NCI-H82 (cell line): ENCODE data around the gene TNP2.
"Not testable (repeated sequence)": the region's sequence is repeated elsewhere in the genome, so short reads cannot be mapped to it uniquely, and the experiment has no call there.

Experiments
- DNase-seq: peaks from one replicate; lab custom pipeline; 2025; lab: John Stamatoyannopoulos, UW

The TNP2 gene

DNA sequence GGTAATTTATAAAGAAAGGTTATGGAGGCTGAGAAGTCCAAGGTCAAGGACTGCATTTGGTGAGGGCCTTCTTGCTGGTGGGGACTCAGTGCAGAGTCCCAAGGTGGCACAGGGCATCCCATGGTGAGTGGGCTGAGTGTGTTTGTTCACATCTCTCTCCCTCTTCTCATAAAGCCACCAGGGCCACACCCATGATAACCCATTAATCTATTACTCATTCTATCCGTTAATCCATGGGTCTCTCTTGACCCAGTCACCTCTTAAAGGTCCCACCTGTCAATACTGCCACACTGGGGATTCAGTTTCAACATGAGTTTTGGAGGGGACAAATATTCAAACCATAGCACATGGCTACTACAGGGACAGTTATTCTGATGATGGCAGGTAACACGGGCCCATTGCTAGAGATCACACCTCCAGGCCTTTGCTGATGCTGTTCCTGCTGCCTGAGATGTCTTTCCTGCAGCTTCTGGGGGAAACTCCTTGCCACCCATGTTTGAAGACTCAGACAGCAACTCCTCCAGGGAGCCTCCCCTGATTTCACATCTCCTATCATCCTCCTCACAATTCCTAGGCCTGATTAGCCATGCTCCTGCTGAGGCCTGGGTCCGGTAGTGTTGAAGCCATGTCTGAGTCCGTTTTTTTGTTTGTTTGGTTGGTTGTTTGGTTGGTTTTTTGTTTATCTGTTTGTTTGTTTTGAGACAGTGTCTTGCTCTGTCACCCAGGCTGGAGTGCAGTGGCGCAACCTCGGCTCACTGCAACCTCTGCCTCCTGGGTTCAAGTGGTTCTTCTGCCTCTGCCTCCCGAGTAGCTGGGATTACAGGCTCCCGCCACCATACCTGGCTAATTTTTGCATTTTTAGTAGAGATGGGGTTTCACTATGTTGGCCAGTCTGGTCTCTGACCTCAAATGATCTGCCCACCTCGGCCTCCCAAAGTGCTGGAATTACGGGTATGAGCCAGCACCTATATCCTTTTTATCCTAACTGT is 29.2 kb downstream of the TNP2 start:
- no peak for DNase-seq

DNA sequence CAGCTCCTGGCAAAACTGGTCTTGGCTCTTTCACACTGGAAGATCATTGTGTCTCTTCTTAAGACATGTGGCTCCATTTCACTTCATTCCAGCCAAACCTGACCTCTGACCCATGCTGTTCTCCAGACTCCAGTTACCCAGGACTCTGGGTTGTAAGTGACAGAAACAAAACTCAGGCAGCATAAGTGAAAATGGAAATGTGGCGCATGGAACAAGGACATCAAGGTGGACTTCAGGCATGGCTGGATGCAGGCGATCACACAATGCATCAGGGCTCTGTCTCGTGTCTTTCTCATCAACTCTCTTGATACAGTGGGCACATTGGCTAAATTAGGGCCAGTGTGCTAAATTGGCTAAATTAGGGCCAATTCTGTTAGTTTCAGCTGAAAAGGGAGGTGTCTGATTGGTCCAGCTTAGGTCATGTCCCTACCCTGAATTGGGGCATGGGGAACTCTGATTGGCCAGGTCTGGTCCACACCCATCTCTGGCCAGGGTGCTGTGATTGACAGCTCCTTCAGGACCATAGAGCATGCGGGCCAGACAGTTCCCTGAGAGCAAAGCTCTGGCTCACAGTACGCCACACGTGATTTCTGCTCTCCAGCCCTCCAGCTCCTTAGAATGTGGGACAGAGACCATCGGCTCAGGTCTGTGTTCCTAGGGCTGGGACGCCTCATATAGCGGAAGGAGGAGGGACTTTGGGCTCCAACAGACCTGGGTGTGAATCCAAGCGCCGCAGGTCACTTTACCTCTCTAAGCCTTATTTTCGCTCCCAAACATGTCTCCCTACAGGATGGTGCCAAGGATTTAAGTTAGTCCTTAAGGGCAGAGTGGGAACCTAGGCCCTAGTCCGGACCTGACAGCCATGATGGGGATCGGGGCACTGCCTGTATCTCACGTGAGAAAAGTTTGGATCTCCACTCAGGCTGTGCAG is 30.6 kb downstream of the TNP2 start:
- no peak for DNase-seq

DNA sequence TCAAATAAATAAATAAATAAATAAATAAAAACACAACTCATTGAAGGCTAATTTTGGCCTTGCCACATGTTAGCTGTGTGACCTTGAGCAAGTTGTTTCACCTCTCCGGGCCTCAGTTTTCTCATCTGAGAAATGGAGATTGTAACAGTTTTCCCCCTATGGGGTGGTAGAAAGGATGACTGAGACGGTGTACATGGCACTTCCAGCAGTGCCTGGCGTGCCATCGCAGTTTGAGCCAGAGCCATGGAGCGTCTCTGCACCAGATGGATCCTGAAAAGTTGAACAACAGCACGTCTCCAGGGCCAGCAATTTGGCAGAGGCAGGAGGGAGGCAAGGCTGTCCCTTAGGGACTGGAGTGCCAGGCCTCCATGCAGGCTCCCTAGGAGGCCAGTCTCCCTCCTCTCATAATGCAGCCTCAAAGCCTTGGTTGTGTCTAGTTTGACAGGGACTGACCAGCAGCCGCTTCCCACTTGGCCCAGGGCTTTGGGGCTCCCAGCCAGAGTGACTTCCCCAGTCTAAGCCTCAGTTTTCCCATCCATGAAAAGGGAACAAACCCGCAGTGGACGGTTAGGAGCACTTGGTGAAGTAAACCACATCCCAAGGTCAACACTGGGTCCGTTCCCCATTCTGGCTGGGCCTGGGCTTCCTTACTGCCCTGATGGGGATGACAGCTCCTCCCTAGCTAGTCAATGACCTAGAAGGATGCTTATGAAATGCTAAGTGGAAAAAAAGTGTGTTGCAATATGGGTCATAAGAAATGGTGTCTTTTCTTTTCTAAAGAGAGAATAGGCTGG is 32.5 kb downstream of the TNP2 start:
- DNase-seq, result no peak

DNA sequence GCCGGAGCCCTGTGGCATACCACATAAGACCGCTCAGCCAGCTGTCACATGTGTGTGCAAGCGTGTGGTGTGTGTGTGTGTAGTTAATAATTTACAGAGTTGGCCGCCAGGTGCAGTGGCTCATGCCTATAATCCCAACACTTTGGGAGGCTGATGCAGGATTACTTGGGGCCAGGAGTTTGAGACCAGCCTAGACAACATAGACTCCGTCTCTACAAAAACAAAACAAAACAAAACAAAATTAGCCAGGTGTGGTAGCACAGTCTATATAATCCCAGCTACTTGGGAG is 33.5 kb downstream of the TNP2 start:
- peak; percentile 52 for DNase-seq

DNA sequence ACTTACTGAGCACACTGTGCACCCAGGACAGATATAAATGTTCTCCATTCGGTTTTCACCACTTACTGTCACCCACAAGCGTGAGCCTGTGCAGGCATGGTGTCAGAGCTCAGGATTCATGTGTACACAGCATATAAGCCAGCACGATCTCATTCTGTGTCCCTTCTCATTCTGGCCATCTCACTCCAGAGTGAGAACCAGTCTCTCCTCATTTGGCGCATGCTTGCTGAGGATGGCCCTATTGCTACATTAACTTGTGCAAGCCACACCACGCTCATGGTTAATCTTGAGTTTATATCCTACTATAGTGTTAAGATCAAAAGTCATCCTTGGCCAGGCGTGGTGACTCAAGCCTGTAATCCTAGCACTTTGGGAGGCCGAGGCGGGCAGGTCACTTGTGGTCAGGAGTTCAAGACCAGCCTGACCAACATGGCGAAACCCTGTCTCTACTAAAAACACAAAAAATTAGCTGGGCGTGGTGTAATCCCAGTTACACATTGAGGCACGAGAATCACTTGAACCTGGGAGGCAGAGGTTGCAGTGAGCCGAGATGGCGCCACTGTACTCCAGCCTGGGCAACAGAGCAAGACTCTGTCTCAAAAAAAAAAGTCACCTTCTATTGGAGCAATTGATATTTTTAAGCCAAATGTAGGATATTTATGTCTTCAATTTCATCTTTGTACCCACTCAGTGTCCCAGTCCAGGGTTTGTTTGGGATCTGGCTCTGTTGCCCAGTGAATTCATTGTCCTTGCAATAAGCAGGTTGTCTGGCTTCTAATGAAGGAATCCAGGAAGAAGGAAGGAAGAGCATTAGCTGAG is 34.0 kb downstream of the TNP2 start:
- DNase-seq, result no peak

DNA sequence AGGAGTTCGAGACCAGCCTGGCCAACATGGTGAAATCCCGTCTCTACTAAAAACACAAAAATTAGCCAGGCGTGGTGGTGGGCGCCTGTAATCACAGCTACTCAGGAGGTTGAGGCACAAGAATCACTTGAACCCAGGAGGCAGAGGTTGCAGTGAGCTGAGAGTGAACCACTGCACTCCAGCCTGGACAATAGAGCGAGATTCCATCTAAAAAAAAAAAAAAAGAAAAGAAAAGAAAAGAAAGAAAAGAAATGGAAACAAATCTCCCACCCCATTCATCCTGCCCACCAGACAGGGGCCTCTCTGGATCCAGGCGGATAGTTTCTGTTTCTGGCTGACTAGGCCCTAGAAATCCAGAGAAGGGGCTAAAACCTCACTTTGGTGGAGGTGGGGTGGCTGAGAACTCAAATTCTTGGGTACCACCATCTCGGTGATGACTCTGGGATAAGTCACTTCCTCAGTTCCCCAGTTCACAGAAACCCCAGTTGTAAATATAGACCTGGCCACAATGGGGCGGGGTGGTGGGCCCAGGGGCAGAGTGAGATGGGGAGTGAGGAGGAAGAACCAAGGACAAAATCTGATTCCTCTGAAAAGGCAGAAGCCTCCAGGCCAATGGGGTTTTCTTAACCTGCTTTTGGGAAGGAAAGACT is 35.3 kb downstream of the TNP2 start:
- no peak for DNase-seq

DNA sequence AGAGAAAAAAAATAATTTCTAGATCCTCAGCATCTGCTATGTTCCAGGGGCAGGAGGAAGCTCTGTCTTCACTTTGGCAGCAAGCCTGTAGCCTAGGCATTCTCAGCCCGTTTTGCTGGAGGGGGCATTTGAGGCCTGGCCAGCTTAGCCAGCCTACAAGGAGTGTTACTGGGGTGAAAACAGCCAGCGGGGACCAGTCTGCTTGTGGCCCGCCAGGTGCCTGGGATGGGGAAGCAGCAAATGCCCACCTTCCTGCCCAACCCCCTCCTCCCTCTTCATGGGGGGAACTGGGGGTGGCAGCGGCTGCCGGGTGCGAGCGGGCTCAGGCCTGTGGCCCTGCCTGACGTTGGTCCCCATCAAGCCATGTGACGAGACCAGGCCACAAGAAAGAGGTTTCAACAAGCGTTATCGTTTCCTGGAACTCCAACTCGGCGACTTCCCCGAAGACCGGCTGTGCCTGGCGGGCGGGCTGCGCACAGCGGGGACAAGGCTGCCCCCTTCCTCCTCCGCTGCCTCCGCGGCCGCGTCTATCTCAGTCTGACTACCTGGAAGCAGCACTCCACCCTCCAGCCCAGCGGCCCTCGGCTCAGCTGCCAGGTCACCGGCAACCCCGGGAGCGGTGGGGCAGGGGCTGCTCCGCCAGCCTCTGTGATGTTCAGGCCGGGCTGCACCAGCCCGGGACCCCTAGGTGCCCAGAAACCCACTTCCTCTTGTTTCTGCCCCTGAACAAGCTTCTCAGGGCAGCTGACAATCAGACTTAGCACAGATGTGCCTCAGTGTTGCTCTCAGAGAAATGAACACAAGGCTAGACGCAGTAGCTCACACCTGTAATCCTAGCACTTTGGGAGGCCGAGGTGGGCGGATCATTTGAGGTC is 36.0 kb downstream of the TNP2 start:
- DNase-seq, result no peak

DNA sequence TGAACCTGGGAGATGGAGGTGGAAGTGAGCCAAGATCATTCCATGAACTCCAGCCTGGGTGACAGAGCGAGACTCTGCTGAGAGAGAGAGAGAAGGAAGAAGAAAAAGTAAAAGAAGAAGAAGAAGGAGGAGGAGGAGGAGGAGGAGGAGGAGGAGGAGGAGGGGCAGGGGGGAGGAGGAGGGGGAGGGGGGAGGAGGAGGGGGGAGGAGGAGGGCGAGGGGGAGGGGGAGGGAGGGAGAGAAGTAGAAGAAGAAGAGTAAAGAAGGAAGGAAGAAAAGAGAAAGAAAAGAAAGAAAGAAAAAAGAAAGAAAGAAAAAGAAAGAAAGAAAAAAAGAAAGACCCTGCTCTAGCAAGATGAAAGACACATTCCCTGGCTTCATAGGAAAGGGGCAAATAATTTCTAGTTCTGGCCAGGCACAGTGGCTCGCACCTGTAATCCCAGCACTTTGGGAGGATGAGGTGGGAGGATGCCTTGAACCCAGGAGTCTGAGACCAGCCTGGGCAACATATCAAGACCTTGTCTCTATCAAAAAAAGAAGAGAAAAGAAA is 36.7 kb downstream of the TNP2 start:
- no peak for DNase-seq

DNA sequence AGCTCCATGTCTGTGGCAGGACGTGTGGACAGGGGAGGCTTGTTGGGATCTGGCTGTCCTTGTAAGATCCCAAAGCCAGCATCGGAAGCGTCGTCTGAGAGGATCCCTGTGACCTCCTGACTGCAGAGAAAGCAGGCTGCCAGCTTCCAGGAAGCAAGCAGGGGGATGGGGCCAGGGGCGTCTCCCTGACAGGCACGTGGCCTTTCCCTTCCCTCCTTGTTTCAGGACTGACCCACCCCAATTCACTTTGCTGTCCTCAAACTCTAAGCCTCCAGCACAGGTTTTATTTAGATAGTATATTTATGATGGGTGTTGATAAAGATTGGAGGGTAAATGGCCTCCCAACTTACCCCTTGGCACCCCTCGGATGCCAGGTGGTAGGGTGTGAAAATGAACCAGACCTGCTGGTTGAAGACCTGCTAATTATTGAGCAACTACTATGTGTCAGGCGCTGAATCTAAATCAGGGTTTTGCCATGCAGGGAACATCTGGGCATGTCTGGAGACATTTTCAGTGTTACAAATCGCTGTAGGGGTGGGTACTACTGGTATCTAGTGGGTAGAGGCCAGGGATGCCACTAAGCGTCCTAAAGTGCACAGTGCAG is 37.7 kb downstream of the TNP2 start:
- DNase-seq, result no peak

DNA sequence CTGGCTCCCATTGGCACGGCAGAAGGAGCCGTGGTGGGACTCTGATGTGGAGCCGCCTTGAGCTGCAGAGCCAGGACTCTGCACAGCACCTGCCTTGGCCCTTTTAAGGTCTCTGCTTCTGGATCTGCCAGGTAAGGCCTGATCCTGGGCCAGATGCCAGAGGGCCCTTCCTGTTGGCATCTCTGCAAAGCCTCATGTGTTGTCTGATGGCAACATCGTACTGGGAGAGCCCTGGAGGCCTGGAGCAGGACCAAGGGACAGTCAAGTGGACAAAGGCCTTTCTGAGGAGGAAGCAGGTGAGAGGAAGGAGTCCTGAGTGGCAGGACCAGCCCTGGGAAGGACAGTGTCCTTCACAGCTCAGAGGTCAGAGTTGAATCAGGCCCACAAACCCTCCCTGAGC is 39.2 kb downstream of the TNP2 start:
- DNase-seq, result no peak

DNA sequence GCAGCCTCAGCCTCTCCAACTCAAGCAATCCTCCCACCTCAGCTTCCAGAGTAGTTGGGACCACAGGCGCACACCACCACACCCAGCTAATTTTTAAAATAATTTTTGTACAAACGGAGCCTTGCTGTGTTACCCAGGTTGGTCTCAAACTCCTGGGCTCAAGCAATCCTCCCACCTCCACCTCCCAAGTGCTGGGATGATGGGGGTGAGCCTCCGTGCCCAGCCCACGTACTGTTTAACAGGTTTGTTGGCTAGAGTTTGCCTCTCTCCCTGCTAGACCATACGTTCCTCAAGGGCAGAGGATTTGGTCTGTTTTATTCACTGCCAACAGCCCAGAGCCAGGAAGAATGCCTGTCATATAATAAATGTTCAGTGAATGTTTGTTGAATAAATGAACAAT is 39.7 kb downstream of the TNP2 start:
- no peak for DNase-seq

DNA sequence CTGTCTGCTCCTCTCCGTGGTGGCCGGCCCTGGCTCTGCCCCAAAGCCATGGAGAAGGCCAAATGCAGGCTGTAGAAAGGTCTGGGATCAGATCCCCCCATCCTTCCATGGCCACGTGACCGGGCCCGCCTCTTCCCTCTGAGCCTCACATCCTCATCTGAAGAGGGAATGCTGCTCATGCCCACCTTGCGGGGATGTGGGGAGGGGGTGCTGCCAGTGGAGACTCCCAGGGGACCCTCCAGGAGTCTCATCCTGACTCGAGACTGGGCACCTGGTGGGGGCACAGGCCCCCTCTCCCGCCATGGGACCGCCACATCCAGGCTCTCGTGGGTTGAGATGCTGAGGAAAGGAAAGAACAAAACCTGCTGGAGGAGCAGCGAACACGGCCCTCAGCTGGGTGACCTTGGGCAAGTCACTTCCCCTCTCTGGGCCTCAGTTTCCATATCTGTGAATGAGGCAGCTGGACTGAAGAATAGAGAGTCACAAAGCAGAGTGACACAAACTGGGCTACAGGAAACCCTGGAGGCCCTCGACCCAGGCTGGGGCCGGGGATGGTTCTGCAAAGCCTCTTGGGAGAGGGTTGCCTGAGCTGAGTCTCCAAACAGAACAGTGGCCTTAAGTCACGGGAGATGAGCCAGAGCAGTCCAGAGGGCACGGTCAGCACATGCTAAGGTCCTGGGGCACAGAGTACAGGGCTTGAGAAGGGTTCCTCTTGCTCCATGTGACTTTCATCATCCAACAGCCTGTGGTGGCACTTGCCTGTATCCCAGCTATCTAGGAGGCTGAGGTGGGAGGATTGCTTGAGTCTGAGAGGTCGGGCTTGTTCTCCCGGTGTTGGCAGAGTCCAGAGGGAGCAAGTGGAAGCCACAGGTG is 43.2 kb downstream of the TNP2 start:
- DNase-seq, result no peak

DNA sequence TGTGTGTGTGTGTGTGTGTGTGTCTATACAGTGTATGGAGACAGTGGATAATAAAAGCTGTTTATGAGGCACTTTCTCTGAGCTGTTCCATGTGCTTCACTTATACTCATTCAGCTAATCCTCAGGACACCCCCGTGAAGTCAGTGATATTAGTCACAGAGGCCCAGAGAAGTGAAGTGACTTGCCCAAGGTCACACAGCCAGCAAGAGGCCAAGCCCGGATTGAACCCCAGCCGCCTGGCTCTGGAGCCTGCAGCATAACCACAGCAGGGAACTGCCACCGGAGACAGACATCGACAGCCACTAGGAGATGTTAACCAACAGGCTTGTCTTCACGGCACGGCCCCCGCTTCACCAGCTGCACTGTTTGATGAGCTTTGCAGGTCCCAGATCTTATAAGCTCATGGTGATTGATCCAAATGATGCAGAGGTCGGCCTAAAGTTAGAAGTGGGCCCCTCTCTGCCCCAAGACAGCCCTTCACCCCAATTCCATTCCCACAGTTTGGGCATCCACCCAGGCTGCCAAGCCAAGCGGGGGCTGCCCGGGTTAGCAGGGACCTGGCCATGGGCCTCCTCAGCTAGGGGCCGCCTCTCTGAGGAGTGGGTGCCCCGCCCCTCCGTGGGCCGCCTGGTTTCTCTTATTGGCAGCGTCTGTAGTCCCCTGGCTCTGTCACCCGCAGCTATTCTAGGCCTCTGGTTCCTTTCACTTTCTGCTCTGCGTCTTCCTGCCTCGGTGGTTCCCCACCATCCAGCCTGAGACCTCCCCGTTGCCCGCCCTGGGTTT is 44.0 kb downstream of the TNP2 start:
- no peak for DNase-seq

DNA sequence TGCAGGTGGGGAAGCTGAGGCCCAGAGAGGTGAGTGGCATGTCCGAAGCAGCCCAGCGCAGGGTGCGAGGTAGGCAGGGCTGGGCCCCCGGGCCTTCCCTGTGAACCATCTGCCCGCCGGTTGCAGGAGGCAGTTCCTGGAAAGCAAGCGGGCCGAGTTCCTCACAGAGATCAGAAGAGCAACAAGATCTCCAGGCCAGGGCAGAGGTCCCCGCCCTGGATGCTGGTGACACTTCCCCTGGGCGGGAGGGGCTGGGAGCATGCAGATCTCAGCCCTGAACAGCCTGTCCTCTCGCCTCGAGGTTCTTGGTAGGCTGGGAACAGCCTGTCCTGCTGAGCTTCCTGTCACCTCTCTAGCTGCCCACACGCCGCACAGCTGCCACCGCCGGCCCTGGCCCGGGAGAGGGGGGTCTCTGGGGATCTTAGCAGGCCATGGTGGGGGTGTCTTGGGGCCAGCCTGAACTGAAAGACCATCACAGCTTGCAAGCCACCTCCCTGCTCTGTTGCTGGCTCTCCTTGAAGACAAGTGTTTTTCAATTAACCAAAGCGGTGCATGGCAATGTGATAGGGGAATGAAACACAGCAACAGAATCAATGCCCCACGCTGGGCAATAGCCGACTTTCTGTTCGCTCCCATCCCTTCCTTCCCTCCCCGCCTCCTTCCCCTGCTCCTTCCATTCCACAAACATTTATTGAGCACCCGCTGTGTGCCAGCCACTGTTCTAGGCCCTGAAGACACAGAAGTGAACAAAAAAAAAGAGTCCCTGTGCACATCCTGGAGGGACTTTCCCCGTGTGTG is 44.8 kb downstream of the TNP2 start:
- DNase-seq, result no peak

DNA sequence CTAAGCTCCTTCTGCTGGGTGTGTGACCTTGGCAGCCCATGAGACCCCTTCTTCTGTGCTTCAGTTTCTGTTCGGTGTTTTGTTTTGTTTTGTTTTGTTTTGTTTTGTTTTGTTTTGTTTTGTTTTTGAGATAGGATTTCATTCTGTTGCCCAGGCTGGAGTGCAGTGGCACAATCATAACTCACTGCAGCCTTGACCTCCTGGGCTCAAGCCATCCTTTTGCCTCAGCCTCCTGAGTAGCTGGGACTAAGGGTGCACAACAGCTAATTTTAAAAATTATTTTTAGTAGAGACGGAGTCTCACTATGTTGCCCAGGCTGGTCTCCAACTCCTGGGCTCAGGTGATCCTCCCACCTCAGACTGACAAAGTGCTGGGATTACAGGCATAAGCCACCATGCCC is 48.6 kb downstream of the TNP2 start:
- not testable (repeated sequence) for DNase-seq

DNA sequence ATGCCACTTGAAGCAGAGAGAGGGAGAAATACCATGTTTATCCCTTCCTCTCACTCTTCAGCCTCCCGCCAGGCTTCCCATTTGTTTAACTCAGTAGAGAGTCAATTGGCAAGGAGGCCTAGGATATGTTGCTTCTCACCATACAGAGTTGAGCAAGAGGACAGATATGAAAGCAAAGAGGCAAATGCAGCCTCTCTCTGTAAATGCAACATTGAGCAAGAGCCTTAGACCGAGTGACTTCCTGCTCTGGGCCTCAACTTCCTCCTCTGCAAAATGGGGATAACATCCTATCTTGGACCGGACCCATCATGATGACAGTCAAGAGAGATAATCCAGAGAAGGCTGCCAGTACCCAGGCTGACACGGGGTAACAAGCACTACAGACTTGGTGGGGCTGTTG is 49.9 kb downstream of the TNP2 start:
- no peak for DNase-seq

DNA sequence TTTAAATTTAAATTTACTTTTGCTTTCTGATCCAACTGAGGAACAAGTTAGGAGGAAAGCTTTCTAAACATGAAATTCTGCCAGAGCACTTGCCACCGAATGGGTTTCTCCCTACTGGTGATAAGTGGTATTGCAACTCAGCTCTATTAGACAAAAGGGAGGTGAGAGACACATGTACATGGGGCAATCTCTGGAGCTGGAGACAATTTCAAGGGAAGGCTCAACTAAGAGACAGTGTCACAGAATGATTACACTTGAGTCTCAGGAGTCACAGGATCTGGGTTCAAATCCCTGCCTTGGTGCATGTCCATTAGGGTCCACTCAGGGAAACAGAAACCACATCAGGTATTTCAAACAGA is 50.5 kb downstream of the TNP2 start:
- DNase-seq, result peak; percentile 22
